ENCODE results near the gene RHOU. TPM values are rescaled to one million over a fixed set of nuclear protein-coding genes. Genes with fewer than 3 reads are reported as not detected.

The RHOU gene
- total RNA-seq, 4 donors from 2014 or later = 5.5 to 8.9 (median 6.1) TPM

- no peak for TF ChIP-seq POLR2AphosphoS5 (IDR thresholded peaks at IDR 0.05)
- no peak for TF ChIP-seq EP300 (IDR thresholded peaks at IDR 0.05)
- no peak for TF ChIP-seq CTCF (IDR thresholded peaks at IDR 0.05)
- no peak for TF ChIP-seq POLR2A (IDR thresholded peaks at IDR 0.05)
- no peaks in the 10 kb centered on the region for H3K36me3 ChIP-seq
- WGBS = 56% methylated on average over 8 of the region's 8 CpGs
- H3K4me1 ChIP-seq = peaks cover 42% of the 10 kb centered on the region
- peak overlapping the region; percentile 87 for H3K27ac ChIP-seq
- H3K9me3 ChIP-seq = no peaks in the 10 kb centered on the region
- H3K4me3 ChIP-seq = peak overlapping the region; percentile 80
- no peak for DNase-seq (ENCODE audit: low spot score in 2 of 2)
- no peaks in the 10 kb centered on the region for H3K27me3 ChIP-seq
Observed at GRCh38 chr1:228737601-228738041, 2.3 kb downstream of the RHOU start.

- TF ChIP-seq POLR2A (IDR thresholded peaks at IDR 0.05) (no peak), CTCF (IDR thresholded peaks at IDR 0.05) (no peak), EP300 (IDR thresholded peaks at IDR 0.05) (no peak), POLR2AphosphoS5 (IDR thresholded peaks at IDR 0.05) (no peak)
- WGBS = 75% methylated on average over 4 of the region's 4 CpGs
- Histone ChIP-seq H3K4me1 (peaks cover 42% of the 10 kb centered on the region), H3K27me3 (no peaks in the 10 kb centered on the region), H3K9me3 (no peaks in the 10 kb centered on the region), H3K4me3 (no peak overlapping the region), H3K27ac (no peak overlapping the region), H3K36me3 (peaks cover 21% of the 10 kb centered on the region)
- no peak for DNase-seq (ENCODE audit: low spot score in 2 of 2)
Observed at GRCh38 chr1:228739826-228740225, 4.5 kb downstream of the RHOU start.

- Histone ChIP-seq H3K36me3 (peaks cover 27% of the 10 kb centered on the region), H3K4me1 (peaks cover 40% of the 10 kb centered on the region), H3K27ac (no peak overlapping the region), H3K4me3 (no peak overlapping the region), H3K27me3 (no peaks in the 10 kb centered on the region), H3K9me3 (no peaks in the 10 kb centered on the region)
- WGBS = 60% methylated on average over 8 of the region's 8 CpGs
- no peak for DNase-seq (ENCODE audit: low spot score in 2 of 2)
- TF ChIP-seq CTCF (IDR thresholded peaks at IDR 0.05) (no peak), POLR2A (IDR thresholded peaks at IDR 0.05) (no peak), EP300 (IDR thresholded peaks at IDR 0.05) (no peak)
Observed at GRCh38 chr1:228740543-228741317, 5.5 kb downstream of the RHOU start.

- H3K4me3 ChIP-seq = no peak overlapping the region
- H3K27me3 ChIP-seq = no peaks in the 10 kb centered on the region
- H3K27ac ChIP-seq = no peak overlapping the region
- no peak for TF ChIP-seq POLR2AphosphoS5 (IDR thresholded peaks at IDR 0.05)
- no peak for TF ChIP-seq POLR2A (IDR thresholded peaks at IDR 0.05)
- WGBS = 91% methylated on average over 8 of the region's 8 CpGs
- H3K36me3 ChIP-seq = peaks cover 30% of the 10 kb centered on the region
- no peak for DNase-seq (ENCODE audit: low spot score in 2 of 2)
- H3K9me3 ChIP-seq = no peaks in the 10 kb centered on the region
- H3K4me1 ChIP-seq = peaks cover 28% of the 10 kb centered on the region
Observed at GRCh38 chr1:228742281-228742860, 7.1 kb downstream of the RHOU start.

- Histone ChIP-seq H3K27ac (no peak overlapping the region), H3K4me1 (peaks cover 19% of the 10 kb centered on the region), H3K4me3 (no peak overlapping the region), H3K9me3 (no peaks in the 10 kb centered on the region), H3K36me3 (peaks cover 30% of the 10 kb centered on the region), H3K27me3 (peaks cover under 1% of the 10 kb centered on the region)
- DNase-seq (ENCODE audit: low spot score in 2 of 2) = no peak
- 85% methylated on average over 13 of the region's 13 CpGs for WGBS
- TF ChIP-seq POLR2A (IDR thresholded peaks at IDR 0.05) = no peak
- TF ChIP-seq EP300 (IDR thresholded peaks at IDR 0.05) = no peak
- TF ChIP-seq POLR2AphosphoS5 (IDR thresholded peaks at IDR 0.05) = no peak
- no peak for TF ChIP-seq CTCF (IDR thresholded peaks at IDR 0.05)
Observed at GRCh38 chr1:228743405-228743804, 8.1 kb downstream of the RHOU start.
